ENCODE results near the gene DPYD.

Gene DPYD

DNA sequence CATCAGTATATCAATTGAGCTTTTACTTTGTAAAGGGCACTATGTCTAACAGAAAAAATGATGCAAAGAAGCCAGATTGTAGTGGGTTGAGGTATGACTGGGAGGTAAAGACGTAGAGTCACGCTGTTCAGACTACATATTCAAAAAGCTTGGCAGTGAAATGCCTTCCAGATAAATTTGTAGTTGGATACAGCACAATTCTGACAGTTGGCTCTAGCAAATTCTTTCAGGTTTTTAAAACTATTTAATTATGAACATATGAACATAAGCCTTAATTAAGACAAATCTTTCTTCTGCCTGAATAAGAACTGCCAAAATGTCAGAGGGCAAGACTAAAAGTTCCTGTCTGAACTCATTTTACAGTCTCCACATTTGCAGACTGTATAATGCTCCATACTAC lies 118.8 kb downstream of the DPYD start:
- Histone ChIP-seq H3K4me2 (ENCODE audit: low read length) (no peak overlapping the region), H3K27me3 (ENCODE audit: insufficient read depth, low read length) (no peaks in the 10 kb centered on the region), H3K79me2 (ENCODE audit: insufficient read depth, low read length) (no peaks in the 10 kb centered on the region), H3K27ac (ENCODE audit: low read depth, low read length, poor library complexity, severe bottlenecking) (no peak overlapping the region), H4K20me1 (ENCODE audit: insufficient read depth, low read length) (no peaks in the 10 kb centered on the region), H3F3A (ENCODE audit: insufficient read depth, low read length) (no peaks in the 10 kb centered on the region), H2AFZ (ENCODE audit: low read length) (no peak overlapping the region), H3K36me3 (ENCODE audit: insufficient read depth, low read length) (no peaks in the 10 kb centered on the region), H3K4me3 (ENCODE audit: low read depth, low read length, poor library complexity, severe bottlenecking) (no peak overlapping the region), H3K9me2 (ENCODE audit: low read depth, low read length) (no peaks in the 10 kb centered on the region), H3K4me1 (ENCODE audit: insufficient read depth, low read length, severe bottlenecking) (peaks cover 9% of the 10 kb centered on the region), H3K9ac (ENCODE audit: low read length) (no peak overlapping the region), H3K9me3 (ENCODE audit: low read length) (no peaks in the 10 kb centered on the region)
- no peak for TF ChIP-seq EZH2 (IDR thresholded peaks at IDR 0.05; ENCODE audit: borderline replicate concordance, low read length)
- TF ChIP-seq, protein P1, sequence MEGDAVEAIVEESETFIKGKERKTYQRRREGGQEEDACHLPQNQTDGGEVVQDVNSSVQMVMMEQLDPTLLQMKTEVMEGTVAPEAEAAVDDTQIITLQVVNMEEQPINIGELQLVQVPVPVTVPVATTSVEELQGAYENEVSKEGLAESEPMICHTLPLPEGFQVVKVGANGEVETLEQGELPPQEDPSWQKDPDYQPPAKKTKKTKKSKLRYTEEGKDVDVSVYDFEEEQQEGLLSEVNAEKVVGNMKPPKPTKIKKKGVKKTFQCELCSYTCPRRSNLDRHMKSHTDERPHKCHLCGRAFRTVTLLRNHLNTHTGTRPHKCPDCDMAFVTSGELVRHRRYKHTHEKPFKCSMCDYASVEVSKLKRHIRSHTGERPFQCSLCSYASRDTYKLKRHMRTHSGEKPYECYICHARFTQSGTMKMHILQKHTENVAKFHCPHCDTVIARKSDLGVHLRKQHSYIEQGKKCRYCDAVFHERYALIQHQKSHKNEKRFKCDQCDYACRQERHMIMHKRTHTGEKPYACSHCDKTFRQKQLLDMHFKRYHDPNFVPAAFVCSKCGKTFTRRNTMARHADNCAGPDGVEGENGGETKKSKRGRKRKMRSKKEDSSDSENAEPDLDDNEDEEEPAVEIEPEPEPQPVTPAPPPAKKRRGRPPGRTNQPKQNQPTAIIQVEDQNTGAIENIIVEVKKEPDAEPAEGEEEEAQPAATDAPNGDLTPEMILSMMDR (IDR thresholded peaks at IDR 0.05; ENCODE audit: low read length) = no peak

DNA sequence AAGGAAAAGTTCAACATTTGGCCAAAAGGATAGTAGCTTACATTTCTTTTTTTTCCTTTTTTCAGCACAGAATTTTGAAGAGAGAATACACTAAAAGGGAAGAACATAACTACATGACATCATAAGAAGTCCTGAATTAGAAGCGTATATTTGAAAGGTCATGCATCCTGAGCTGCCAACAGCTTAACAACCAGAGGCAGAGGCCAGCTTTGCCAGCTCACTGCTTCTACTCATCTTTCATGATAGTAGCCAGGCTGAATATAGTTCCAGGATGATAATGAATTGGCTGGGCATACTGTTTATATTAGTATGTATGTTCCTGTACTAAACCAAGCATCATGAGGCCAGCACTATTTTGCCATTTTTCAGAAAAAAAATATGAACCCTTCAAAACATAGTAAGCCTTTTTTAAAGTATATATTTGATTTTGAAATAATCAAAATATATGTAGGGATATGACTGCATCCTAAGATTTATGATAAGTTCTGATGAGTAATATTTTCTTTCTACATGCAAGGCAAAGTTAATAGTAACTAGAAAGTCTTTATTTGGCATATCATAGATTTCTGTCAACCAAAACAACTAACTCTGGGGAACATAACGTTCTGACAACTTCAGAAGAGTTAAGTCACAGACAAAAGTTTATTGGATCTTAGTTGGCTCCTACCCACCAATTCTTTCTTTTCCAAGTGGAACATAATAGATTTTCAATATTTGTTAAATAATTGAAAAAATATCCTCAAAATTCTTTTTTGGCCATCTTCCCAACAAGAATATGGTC lies 123.2 kb downstream of the DPYD start:
- peaks cover 9% of the 10 kb centered on the region for H3K4me1 ChIP-seq (ENCODE audit: insufficient read depth, low read length, severe bottlenecking)
- H3K36me3 ChIP-seq (ENCODE audit: insufficient read depth, low read length) = no peaks in the 10 kb centered on the region
- H2AFZ ChIP-seq (ENCODE audit: low read length) = no peak overlapping the region
- H3K4me2 ChIP-seq (ENCODE audit: low read length) = no peak overlapping the region
- H3K27me3 ChIP-seq (ENCODE audit: insufficient read depth, low read length) = no peaks in the 10 kb centered on the region
- H3K4me3 ChIP-seq (ENCODE audit: low read depth, low read length, poor library complexity, severe bottlenecking) = no peak overlapping the region
- no peaks in the 10 kb centered on the region for H3K9me2 ChIP-seq (ENCODE audit: low read depth, low read length)
- H3F3A ChIP-seq (ENCODE audit: insufficient read depth, low read length) = no peaks in the 10 kb centered on the region
- H3K27ac ChIP-seq (ENCODE audit: low read depth, low read length, poor library complexity, severe bottlenecking) = no peak overlapping the region
- no peaks in the 10 kb centered on the region for H3K79me2 ChIP-seq (ENCODE audit: insufficient read depth, low read length)
- no peak for TF ChIP-seq EZH2 (IDR thresholded peaks at IDR 0.05; ENCODE audit: borderline replicate concordance, low read length)
- TF ChIP-seq, protein P1 (IDR thresholded peaks at IDR 0.05; ENCODE audit: low read length) = no peak
- H3K9me3 ChIP-seq (ENCODE audit: low read length) = no peaks in the 10 kb centered on the region
- no peaks in the 10 kb centered on the region for H4K20me1 ChIP-seq (ENCODE audit: insufficient read depth, low read length)
- H3K9ac ChIP-seq (ENCODE audit: low read length) = no peak overlapping the region

DNA sequence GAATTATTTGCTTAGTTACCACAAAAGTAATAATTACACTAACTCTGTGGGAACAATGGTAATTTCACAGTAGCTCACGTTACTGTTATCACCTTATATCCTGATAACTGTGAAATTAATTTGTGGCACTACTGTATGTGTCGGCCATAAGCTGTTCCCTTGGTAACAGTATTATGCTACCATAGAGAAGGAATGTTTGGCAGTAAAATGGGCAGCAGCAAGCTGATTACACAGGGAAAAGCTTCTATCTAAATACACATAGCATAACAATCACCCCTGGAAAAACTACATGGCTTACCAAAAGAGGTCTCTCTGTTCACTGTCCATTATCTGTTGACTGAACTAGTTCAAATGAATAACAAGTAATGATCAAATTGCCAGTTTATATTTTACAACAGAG lies 124.1 kb downstream of the DPYD start:
- Histone ChIP-seq H3K9me2 (ENCODE audit: low read depth, low read length) (no peaks in the 10 kb centered on the region), H3K9me3 (ENCODE audit: low read length) (no peaks in the 10 kb centered on the region), H3F3A (ENCODE audit: insufficient read depth, low read length) (no peaks in the 10 kb centered on the region), H3K27ac (ENCODE audit: low read depth, low read length, poor library complexity, severe bottlenecking) (no peak overlapping the region), H3K4me3 (ENCODE audit: low read depth, low read length, poor library complexity, severe bottlenecking) (no peak overlapping the region), H3K27me3 (ENCODE audit: insufficient read depth, low read length) (no peaks in the 10 kb centered on the region), H4K20me1 (ENCODE audit: insufficient read depth, low read length) (no peaks in the 10 kb centered on the region), H3K36me3 (ENCODE audit: insufficient read depth, low read length) (no peaks in the 10 kb centered on the region), H2AFZ (ENCODE audit: low read length) (no peak overlapping the region), H3K9ac (ENCODE audit: low read length) (no peak overlapping the region), H3K4me2 (ENCODE audit: low read length) (no peak overlapping the region), H3K4me1 (ENCODE audit: insufficient read depth, low read length, severe bottlenecking) (peaks cover 12% of the 10 kb centered on the region), H3K79me2 (ENCODE audit: insufficient read depth, low read length) (no peaks in the 10 kb centered on the region)
- TF ChIP-seq, protein P1 (IDR thresholded peaks at IDR 0.05; ENCODE audit: low read length) = no peak
- TF ChIP-seq EZH2 (IDR thresholded peaks at IDR 0.05; ENCODE audit: borderline replicate concordance, low read length) = no peak

Data from OCI-LY1 (cell line).